ENCODE results near the gene LGMN. TPM values are rescaled to one million over a fixed set of nuclear protein-coding genes. Genes with fewer than 3 reads are reported as not detected.

The LGMN gene
- total and polyA plus RNA-seq, 2 of the 13 experiments (the other 11 are each of a cell fraction or from before 2014, with no cell fraction given), result 28.9 to 76.4 TPM

- FAIRE-seq, result no peak
- CTCF ChIA-PET (ENCODE audit: low intra/inter-chr PET ratio, low total read pairs), result no interaction called here
- BruUV-seq (replicated peaks), result no TSS peak
Observed at GRCh38 chr14:92658160-92658559, 90.3 kb downstream of the LGMN start.

More at GRCh38 chr14:92658160-92658559, 90.3 kb downstream of the LGMN start:
- 84% methylated on average over 10 of the region's 13 CpGs for WGBS (ENCODE audit: low lambda C conversion rate)
- Histone ChIP-seq H2AFZ (ENCODE audit: low read length) (no peak overlapping the region), H3K27me3 (ENCODE audit: control insufficient read depth in 1 of 2, insufficient read depth in 2 of 2, low read length in 2 of 2) (no peaks in the 10 kb centered on the region), H3K9ac (ENCODE audit: insufficient read depth, low read depth, low read length) (no peak overlapping the region), H4K20me1 (ENCODE audit: insufficient read depth, low read length) (no peaks in the 10 kb centered on the region), H3K36me3 (replicated peaks in 1 of 2; ENCODE audit: control insufficient read depth in 1 of 2, insufficient read depth in 2 of 2, low read length in 2 of 2) (peaks cover 2 to 7% of the 10 kb centered on the region in 2 experiments; a peak in 1 of 5 replicates), H3K4me3 (replicated peaks in 1 of 3; ENCODE audit: insufficient read depth in 1 of 3, low read depth in 2 of 3, low read length in 3 of 3) (no peak overlapping the region), H3K27ac (ENCODE audit: extremely low read length, insufficient read depth, low read length) (no peak overlapping the region), H3K4me2 (ENCODE audit: low read depth, low read length) (no peak overlapping the region), H3K4me1 (ENCODE audit: insufficient read depth, low read length) (no peaks in the 10 kb centered on the region), H3K79me2 (ENCODE audit: insufficient read depth, low read length) (no peaks in the 10 kb centered on the region), H3K9me3 (ENCODE audit: low read length) (no peaks in the 10 kb centered on the region)
- intact Hi-C loops (cut with micrococcal nuclease; ENCODE audit: unreplicated experiment), result no loop called here
- ATAC-seq (no peak), DNase-seq (ENCODE audit: low spot score) (no peak)
- in situ Hi-C loops (cut with HindIII; ENCODE audit: extremely low pct_ligation_motif_present, low pct_unique_long_range_greater_than_20kb), result no loop called here
- TF ChIP-seq, protein P1, sequence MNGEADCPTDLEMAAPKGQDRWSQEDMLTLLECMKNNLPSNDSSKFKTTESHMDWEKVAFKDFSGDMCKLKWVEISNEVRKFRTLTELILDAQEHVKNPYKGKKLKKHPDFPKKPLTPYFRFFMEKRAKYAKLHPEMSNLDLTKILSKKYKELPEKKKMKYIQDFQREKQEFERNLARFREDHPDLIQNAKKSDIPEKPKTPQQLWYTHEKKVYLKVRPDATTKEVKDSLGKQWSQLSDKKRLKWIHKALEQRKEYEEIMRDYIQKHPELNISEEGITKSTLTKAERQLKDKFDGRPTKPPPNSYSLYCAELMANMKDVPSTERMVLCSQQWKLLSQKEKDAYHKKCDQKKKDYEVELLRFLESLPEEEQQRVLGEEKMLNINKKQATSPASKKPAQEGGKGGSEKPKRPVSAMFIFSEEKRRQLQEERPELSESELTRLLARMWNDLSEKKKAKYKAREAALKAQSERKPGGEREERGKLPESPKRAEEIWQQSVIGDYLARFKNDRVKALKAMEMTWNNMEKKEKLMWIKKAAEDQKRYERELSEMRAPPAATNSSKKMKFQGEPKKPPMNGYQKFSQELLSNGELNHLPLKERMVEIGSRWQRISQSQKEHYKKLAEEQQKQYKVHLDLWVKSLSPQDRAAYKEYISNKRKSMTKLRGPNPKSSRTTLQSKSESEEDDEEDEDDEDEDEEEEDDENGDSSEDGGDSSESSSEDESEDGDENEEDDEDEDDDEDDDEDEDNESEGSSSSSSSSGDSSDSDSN (CRISPR knock-in tag; IDR thresholded peaks at IDR 0.05), result no peak
- TF ChIP-seq, protein P2, sequence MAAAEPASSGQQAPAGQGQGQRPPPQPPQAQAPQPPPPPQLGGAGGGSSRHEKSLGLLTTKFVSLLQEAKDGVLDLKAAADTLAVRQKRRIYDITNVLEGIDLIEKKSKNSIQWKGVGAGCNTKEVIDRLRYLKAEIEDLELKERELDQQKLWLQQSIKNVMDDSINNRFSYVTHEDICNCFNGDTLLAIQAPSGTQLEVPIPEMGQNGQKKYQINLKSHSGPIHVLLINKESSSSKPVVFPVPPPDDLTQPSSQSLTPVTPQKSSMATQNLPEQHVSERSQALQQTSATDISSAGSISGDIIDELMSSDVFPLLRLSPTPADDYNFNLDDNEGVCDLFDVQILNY (CRISPR knock-in tag; conservative IDR thresholded peaks at IDR 0.05), result no peak
- POLR2A ChIA-PET, result no interaction called here
